GM12892 (cell line): ENCODE measurements around the gene CNEP1R1.

ENCODE experiments used
- DNase-seq: peaks from one replicate; pipeline ENCODE4 v3.0.0; 2011; ENCODE audit not compliant: insufficient read length
- FAIRE-seq: peaks from 2 replicates; lab custom pipeline; 2011; peaks lifted over from hg19 to GRCh38; lab: Jason Lieb, UNC
- POLR2A ChIP-seq: IDR thresholded peaks from 2 replicates; pipeline ENCODE4 v1.6.1; 2011; ENCODE audit warnings: low read depth, low read length, control low read depth
- POLR2AphosphoS5 ChIP-seq: IDR thresholded peaks from 2 replicates; pipeline ENCODE4 v1.6.1; 2011; ENCODE audit warnings: low read depth, low read length, control low read depth
- TAF1 ChIP-seq: IDR thresholded peaks from 2 replicates; pipeline ENCODE4 v1.6.1; 2011; ENCODE audit warnings: low read depth, mild to moderate bottlenecking, control low read depth, low read length, borderline replicate concordance

The CNEP1R1 gene

DNA sequence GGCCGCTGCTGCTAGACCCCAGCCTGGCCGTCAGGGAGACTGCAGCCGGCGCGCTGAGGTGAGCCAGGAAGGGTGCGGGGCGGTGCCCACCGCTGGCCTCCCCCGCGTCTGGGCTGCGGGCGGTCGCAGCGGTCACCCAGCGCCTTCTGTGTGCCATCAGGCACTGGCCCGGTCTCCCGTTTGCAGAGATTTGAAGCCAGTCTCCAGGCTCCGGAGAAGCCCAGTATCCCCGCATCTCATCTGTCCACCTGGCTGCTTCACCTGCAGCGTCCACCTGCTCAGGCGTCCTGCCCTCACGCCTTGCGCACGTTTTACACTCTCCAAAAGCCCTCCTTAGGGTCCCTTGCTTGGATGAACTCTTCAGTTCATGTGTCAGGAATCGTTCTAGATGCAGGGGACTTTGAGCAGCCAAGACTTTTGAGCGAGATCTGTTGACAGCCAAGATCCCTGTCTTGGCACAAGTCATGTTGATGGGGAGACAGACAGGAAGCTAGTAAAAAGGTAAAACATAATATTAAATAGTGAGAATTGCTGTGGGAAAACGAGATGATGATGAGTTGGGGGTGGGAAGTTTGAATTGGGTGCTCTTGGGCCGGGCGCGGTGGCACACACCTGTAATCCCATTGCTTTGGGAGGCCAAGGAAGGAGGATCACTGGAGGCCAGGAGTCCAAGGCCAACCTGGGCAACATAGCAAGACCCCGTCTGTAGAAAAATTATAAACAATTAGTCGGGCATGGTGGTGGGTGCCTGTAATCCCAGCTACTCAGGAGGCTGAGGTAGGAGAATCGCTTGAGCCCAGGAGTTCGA, 41.7 kb downstream of the CNEP1R1 start:
- FAIRE-seq (no peak), DNase-seq (no peak)
- TF ChIP-seq POLR2A (no peak), POLR2AphosphoS5 (no peak), TAF1 (no peak)

DNA sequence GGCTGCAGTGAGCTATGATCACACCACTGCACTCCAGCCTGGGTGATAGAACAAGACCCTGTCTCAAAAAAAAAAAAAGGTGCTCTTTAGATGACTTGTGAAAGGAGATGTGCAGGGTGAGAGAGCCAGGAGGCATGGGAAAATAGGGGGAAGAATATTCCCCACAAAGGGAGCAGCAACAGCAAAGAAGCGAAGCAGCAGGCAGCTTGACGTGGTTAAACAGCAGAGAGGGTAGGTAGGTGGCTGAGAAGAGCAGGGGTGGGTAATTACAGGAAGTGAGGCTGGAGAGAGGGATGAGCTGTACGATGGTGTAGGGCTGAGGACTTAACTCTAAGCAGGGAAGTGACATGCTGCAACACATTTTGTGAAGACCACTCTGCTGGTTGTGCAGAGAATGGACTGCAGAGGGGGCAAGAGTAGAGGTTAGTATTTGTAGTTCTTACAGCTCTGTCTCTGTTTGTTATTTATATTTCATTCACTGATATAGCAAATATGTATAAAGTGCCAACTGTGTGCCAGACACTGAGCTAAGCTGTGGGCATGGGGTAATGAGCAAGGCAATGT, 42.3 kb downstream of the CNEP1R1 start:
- FAIRE-seq (peak; percentile 30), DNase-seq (no peak)
- TF ChIP-seq POLR2A (no peak), POLR2AphosphoS5 (no peak), TAF1 (no peak)

DNA sequence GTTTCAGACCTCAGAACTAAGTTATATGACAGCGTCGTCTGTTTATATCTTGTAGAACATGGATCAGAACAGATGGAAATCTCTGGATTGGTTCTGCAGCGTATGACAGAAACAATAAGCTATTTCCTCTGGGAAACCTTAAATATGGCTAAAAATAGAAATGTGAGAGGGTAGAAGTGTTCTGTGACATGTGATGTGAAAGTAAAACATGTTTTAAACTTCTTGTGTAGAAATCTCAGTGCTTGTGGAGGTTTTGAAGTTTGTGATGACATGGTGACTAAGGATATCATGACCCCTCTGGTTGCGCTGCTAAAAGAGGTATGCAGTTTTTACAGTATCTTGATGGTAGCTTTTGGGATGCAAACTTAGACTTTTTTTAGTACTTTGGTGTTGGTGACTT, 43.5 kb downstream of the CNEP1R1 start:
- no peak for DNase-seq
- TF ChIP-seq POLR2AphosphoS5 (no peak), POLR2A (no peak)
- FAIRE-seq: no peak

DNA sequence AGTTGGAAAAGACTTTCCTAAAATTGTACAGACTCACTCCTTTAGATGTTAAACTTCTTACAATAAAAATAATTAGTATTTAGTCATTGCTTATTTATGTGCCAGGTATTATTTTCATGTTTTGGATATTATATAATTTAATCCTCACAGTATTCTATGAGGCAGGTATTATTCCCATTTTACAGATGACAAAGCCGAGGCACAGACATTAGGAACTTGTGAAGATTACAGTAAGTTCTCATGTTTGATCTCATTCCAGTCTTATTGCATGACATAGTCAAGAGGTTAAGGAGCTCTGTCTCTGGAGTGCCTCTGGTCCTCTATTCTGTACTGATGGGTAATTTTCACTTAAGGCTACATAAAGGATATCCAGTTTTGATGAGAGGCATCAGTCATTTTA, 44.0 kb downstream of the CNEP1R1 start:
- TF ChIP-seq POLR2A (no peak), TAF1 (no peak), POLR2AphosphoS5 (no peak)
- no peak for DNase-seq
- no peak for FAIRE-seq

DNA sequence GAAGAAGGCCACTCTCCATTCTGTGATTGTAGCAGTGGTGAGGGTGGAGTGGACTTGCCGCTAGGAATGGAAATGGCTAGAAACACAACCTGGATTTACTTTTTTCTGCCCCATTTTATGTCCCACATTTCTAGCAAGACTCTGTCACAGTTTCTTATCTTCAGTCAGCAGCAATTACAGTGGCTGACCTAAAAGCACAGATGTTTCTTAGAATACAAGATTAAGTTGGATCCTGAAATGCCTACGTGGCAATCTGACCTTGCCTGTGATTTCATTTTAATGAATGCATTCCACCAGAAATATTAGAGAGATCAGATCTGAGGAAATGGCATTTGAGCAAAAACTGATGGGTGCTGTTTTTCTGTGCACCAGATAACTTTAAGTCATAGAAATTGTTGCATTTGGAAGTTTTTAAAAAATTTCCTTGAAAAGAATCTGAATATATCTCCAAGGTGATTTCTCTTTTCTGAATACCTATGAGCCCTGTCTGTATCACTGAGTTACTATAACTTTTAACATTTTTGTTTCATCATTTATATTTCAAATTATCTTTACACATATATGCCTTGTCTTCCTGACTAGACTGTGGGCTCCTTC, 46.1 kb downstream of the CNEP1R1 start:
- no peak for FAIRE-seq
- no peak for DNase-seq
- TF ChIP-seq TAF1: no peak
- TF ChIP-seq POLR2AphosphoS5: no peak
- no peak for TF ChIP-seq POLR2A

DNA sequence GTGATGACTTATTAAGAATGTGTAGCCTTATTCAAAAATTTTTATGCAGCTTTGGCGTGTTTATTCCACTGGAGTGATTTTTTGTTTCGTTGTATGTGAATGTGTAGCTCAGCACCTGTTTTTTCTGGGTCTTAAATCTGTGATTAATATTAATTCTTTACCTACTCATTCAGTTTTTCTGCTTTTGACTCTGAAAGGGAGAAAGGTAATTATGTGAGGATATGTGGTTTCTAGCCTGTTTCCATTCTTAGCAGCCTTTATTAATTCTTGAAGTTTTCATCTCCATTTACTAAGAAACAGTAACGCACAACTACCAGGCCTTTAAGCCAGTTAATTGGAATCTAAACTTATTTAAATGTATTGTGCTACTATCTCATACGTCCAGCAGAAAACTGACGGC, 47.7 kb downstream of the CNEP1R1 start:
- no peak for DNase-seq
- no peak for FAIRE-seq
- no peak for TF ChIP-seq POLR2AphosphoS5
- TF ChIP-seq POLR2A: no peak
- no peak for TF ChIP-seq TAF1

DNA sequence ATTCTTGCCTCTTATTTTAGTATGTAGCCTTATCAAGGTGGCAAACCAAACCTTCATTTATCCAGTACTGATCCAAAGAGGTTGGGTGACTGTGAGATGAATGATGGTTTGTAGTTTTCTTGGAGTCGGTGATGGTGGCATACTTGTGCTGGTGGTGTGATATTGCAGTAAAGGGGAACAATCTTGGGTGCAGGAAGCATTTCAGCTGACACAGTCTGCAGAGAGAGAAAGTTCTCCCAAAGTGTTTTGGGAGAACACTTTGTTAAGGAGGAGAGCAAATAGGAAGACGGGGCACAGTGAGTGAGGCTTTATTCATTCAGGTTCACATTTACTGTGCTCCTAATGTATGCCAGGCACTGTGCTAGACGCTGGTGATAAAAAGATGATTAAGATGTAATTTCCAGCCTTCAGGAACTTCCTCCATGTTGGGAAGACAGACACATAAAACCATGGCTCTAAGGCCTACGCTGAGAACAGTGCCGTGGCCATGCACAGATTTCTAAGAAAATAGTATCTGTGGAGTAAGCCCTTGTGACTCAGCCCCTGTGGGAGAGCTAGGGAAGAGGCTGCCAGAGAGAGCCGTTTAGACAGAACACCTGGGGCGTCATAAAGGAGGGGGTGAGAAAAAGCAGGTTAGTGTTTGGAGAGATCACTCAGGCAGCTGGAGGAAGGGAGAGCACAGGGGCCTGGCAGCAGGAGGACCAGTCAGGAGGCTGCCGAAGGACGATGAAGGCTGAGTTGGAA, 54.5 kb downstream of the CNEP1R1 start:
- TF ChIP-seq TAF1 (no peak), POLR2AphosphoS5 (no peak), POLR2A (no peak)
- DNase-seq (no peak), FAIRE-seq (no peak)

DNA sequence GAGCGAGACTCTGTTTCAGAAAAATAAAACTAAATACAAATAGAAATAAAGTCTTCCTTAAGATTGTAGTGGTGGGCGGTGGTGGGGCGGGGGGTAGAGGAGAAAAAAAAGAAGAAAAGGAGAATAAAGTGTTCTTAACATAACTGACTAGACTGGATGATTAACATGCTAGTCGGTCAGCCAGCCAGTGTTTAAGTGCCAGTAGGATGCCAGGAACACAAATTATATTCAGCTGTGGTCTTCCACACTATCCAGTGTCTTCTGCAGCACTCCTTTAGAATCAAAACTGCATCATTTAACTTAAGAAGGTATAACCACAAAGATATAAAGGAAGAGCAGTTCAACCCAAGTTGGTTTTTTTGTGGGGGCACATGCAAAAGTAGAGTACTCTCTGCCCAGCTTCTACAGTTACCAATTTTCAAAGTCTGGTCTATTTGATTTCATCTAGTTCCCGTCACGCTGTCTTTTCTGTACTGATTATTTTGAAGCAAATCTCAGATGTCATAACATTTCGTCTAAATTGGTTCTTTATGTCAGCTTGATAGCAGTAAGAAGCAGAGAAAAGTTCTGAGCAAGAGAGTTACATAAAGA, 56.5 kb downstream of the CNEP1R1 start:
- TF ChIP-seq POLR2A: no peak
- TF ChIP-seq TAF1: no peak
- no peak for TF ChIP-seq POLR2AphosphoS5
- DNase-seq (no peak), FAIRE-seq (no peak)

DNA sequence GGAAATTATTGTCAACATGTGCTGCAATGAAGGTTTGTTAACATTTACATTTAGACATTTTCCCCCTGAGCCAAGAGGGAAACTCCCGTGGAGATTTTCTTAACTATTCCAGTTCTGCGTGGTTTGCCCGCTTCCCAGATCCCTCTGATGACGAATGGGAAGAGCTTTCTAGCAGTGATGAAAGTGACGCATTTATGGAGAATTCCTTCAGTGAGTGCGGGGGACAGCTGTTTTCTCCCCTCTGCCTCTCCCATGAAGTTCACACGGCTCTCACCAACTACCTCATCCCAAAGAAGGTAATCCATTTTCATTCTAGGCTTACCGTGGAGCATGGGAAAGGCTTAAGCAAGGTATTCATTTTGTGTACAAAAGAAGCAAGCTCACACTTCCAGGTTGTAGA, 59.0 kb downstream of the CNEP1R1 start:
- TF ChIP-seq TAF1: no peak
- DNase-seq (no peak), FAIRE-seq (no peak)

DNA sequence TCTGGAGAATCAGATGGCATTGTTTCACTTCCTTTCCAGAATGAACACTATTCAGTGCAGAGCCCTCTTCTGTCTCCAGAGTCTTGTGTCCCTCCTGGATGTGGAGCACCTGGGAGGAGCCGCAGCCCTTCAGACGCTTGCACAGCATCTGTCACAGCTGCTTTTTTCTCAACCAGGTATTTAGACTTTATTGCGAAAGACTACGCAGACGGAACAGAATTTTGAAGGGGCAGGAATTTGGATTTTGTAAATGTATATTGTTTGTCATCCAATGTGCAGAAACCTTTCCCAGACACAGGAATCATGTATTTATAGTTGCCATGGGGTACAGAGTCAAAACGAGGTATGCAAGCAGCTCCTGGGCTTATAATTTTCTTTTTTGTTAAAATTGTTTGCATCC, 61.2 kb downstream of the CNEP1R1 start:
- FAIRE-seq (no peak), DNase-seq (no peak)
- no peak for TF ChIP-seq POLR2AphosphoS5
- TF ChIP-seq TAF1: no peak
- TF ChIP-seq POLR2A: no peak
